GM13976 (cell line): ENCODE measurements around the gene GRAP.

Experiments used
- DNase-seq: peaks from one replicate; pipeline ENCODE4 v3.0.0; 2012; ENCODE audit warnings: low spot score
- CTCF ChIP-seq: IDR thresholded peaks from 2 replicates; pipeline ENCODE4 v1.5.1; 2012; ENCODE audit warnings: borderline replicate concordance, mild to moderate bottlenecking; ENCODE audit not compliant: insufficient read depth; ENCODE audit errors: extremely low read depth, missing control alignments, control extremely low read depth
- in situ Hi-C: fragments of 300-500 bp; cut with MboI; formaldehyde crosslinking; loops from one replicate; pipeline ENCODE4 v1.12.0; 2022; ENCODE audit warnings: low sequenced_read_pairs, mixed read lengths, inconsistent platforms; ENCODE audit not compliant: unreplicated experiment

The GRAP gene

GRCh38 chr17:18985475-18985874 lies 61.3 kb downstream of the GRAP start:
- DNase-seq: no peak
- in situ Hi-C loops: no loop called here
- TF ChIP-seq CTCF: no peak

GRCh38 chr17:18984273-18985114 lies 62.3 kb downstream of the GRAP start:
- in situ Hi-C loops: no loop called here
- DNase-seq: no peak
- no peak for TF ChIP-seq CTCF

- in situ Hi-C loops: no loop called here
- no peak for DNase-seq
- no peak for TF ChIP-seq CTCF
These were observed 64.9 kb downstream of the GRAP start for GRCh38 chr17:18981642-18982424.

GRCh38 chr17:18981335-18981641 lies 65.5 kb downstream of the GRAP start:
- in situ Hi-C loops: no loop called here
- no peak for TF ChIP-seq CTCF
- no peak for DNase-seq

- no peak for TF ChIP-seq CTCF
- DNase-seq: no peak
- in situ Hi-C loops: no loop called here
These were observed 65.9 kb downstream of the GRAP start for GRCh38 chr17:18980682-18981334.

GRCh38 chr17:18978655-18979054 lies 68.1 kb downstream of the GRAP start:
- DNase-seq: no peak
- no peak for TF ChIP-seq CTCF
- in situ Hi-C loops: no loop called here
